Upper lobe of left lung (tissue), 4 donors: ENCODE measurements around the gene DYNC2H1.

Experiments used
- CTCF ChIP-seq, 6 experiments: fragments of 450-650 bp in 4 of 6; fragments of 200-600 bp in 2 of 6; sonication (generic) in 2 of 6; IDR thresholded peaks; one replicate each; pipeline ENCODE4 v1.5.1; 2016 to 2019; ENCODE audit warnings: antibody characterized with exemption in 6 of 6
- EP300 ChIP-seq, 4 donors: sonication (generic); formaldehyde crosslinking; IDR thresholded peaks; one replicate each; pipeline ENCODE4 v1.5.1; 2017; ENCODE audit warnings: antibody characterized with exemption in 4 of 4, control low read depth in 2 of 4
- POLR2A ChIP-seq, 4 donors: fragments of 450-650 bp; IDR thresholded peaks; one replicate each; pipeline ENCODE4 v1.5.1; 2016 to 2017; ENCODE audit warnings: antibody characterized with exemption in 4 of 4, mild to moderate bottlenecking in 2 of 4

- TF ChIP-seq CTCF (IDR thresholded peaks at IDR 0.05) (no peak), POLR2A (IDR thresholded peaks at IDR 0.05) (no peak), EP300 (IDR thresholded peaks at IDR 0.05) (no peak)
Observed at GRCh38 chr11:103464420-103464819, 355.2 kb downstream of the DYNC2H1 start.
